Ishikawa (cell line): ENCODE results near the gene ZBTB11.

Experiments
- CEBPB ChIP-seq: IDR thresholded peaks from 2 replicates; pipeline ENCODE4 v1.6.1; 2012
- EGR1 ChIP-seq: IDR thresholded peaks from 2 replicates; pipeline ENCODE4 v1.6.1; 2012
- EP300 ChIP-seq: IDR thresholded peaks from 2 replicates; pipeline ENCODE4 v1.6.1; 2012; ENCODE audit warnings: borderline replicate concordance
- FOXM1 ChIP-seq: IDR thresholded peaks from 2 replicates; pipeline ENCODE4 v1.6.1; 2012; ENCODE audit warnings: low read depth, borderline replicate concordance
- NFIC ChIP-seq: IDR thresholded peaks from 2 replicates; pipeline ENCODE4 v1.6.1; 2012
- RAD21 ChIP-seq: IDR thresholded peaks from 2 replicates; pipeline ENCODE4 v1.6.1; 2012; ENCODE audit warnings: low read depth
- TAF1 ChIP-seq: IDR thresholded peaks from 2 replicates; pipeline ENCODE4 v1.6.1; 2012; ENCODE audit warnings: low read depth, mild to moderate bottlenecking
- YY1 ChIP-seq: IDR thresholded peaks from 2 replicates; pipeline ENCODE4 v1.6.1; 2012; ENCODE audit warnings: low read depth
- TF ChIP-seq, protein P1 (sequence below): IDR thresholded peaks from 2 replicates; pipeline ENCODE4 v1.6.1; 2012; ENCODE audit warnings: low read depth, mild to moderate bottlenecking
- TF ChIP-seq, protein P2 (sequence below): IDR thresholded peaks from 2 replicates; pipeline ENCODE4 v1.6.1; 2012

DNA sequence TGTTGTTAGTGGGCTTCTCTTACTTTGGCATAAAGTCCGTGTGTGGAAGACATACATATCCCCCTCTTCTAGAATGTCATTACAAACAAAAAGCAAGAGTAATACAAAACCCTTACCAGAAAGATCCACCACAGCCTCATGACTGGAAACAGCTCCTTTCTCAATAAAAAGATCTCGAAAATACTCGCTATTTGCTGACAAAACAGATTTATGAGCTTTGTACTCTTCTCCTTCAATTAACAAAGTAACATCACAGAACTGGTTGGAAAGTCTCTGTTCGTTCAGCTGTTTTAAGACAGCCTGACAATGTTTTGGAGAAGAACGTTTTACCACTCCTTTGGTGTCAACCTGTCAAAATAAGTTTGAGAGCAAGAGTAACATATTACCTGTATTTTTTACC is 5.9 kb downstream of the ZBTB11 start:
- TF ChIP-seq RAD21 (no peak), TAF1 (no peak), FOXM1 (no peak), EP300 (no peak), EGR1 (no peak), NFIC (no peak), CEBPB (no peak), YY1 (no peak)
- TF ChIP-seq, protein P1, sequence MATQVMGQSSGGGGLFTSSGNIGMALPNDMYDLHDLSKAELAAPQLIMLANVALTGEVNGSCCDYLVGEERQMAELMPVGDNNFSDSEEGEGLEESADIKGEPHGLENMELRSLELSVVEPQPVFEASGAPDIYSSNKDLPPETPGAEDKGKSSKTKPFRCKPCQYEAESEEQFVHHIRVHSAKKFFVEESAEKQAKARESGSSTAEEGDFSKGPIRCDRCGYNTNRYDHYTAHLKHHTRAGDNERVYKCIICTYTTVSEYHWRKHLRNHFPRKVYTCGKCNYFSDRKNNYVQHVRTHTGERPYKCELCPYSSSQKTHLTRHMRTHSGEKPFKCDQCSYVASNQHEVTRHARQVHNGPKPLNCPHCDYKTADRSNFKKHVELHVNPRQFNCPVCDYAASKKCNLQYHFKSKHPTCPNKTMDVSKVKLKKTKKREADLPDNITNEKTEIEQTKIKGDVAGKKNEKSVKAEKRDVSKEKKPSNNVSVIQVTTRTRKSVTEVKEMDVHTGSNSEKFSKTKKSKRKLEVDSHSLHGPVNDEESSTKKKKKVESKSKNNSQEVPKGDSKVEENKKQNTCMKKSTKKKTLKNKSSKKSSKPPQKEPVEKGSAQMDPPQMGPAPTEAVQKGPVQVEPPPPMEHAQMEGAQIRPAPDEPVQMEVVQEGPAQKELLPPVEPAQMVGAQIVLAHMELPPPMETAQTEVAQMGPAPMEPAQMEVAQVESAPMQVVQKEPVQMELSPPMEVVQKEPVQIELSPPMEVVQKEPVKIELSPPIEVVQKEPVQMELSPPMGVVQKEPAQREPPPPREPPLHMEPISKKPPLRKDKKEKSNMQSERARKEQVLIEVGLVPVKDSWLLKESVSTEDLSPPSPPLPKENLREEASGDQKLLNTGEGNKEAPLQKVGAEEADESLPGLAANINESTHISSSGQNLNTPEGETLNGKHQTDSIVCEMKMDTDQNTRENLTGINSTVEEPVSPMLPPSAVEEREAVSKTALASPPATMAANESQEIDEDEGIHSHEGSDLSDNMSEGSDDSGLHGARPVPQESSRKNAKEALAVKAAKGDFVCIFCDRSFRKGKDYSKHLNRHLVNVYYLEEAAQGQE: no peak
- TF ChIP-seq, protein P2, sequence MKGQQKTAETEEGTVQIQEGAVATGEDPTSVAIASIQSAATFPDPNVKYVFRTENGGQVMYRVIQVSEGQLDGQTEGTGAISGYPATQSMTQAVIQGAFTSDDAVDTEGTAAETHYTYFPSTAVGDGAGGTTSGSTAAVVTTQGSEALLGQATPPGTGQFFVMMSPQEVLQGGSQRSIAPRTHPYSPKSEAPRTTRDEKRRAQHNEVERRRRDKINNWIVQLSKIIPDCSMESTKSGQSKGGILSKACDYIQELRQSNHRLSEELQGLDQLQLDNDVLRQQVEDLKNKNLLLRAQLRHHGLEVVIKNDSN: no peak
